Naive thymus-derived CD4-positive, alpha-beta T cell (primary cell): Measurements from ENCODE around the gene COLEC11. TPM values are rescaled to one million over a fixed set of nuclear protein-coding genes. Genes with fewer than 3 reads are reported as not detected.

Experiments
- ATAC-seq: fragments of 150-1000 bp; cut with Tn5 transposase; 2 replicates; pipeline ENCODE4 v1.10.0; 2021; ENCODE audit warnings: mild to moderate bottlenecking, moderate library complexity
- CTCF ChIA-PET: fragments of 350-600 bp; sonication (Branson Sonifier 250); formaldehyde crosslinking; loops from one replicate; lab custom pipeline; 2021; ENCODE audit warnings: antibody characterized with exemption; lab: Charles Lee
- POLR2A ChIA-PET: fragments of 350-600 bp; sonication (Branson Sonifier 250); formaldehyde crosslinking; loops from one replicate; lab custom pipeline; 2021; ENCODE audit warnings: antibody characterized with exemption, inconsistent platforms; lab: Charles Lee
- DNase-seq, 9 donors: peaks; one replicate each; pipeline versions ENCODE4 v3.0.0 to v3.0.0-alpha.2; 2020 to 2022; ENCODE audit warnings: mixed read lengths in 1 of 9
- H3K27ac ChIP-seq: one replicate; pipeline ENCODE4 v1.7.0; 2013; ENCODE audit warnings: mild to moderate bottlenecking, low read depth, low read length, moderate library complexity
- H3K27me3 ChIP-seq, 2 donors: one replicate each; pipeline ENCODE4 v1.7.0; 2013; ENCODE audit warnings: low read length in 2 of 2, mild to moderate bottlenecking in 2 of 2, moderate library complexity in 2 of 2; ENCODE audit not compliant: control insufficient read depth in 2 of 2, insufficient read depth in 2 of 2
- H3K36me3 ChIP-seq, 3 experiments: 1 replicate in 2 of 3; 2 replicates in 1 of 3; pipeline ENCODE4 v1.7.0; 2013; ENCODE audit warnings: low read length in 3 of 3, mild to moderate bottlenecking in 3 of 3, moderate library complexity in 1 of 3; ENCODE audit not compliant: insufficient read depth in 3 of 3, control insufficient read depth in 2 of 3
- H3K4me1 ChIP-seq, 2 donors: one replicate each; pipeline ENCODE4 v1.7.0; 2013; ENCODE audit warnings: low read length in 2 of 2, mild to moderate bottlenecking in 2 of 2, moderate library complexity in 1 of 2; ENCODE audit not compliant: control insufficient read depth in 2 of 2, insufficient read depth in 2 of 2
- H3K4me3 ChIP-seq: 2 replicates; pipeline ENCODE4 v1.7.0; 2013; ENCODE audit warnings: mild to moderate bottlenecking, low read length
- H3K9me3 ChIP-seq, 3 experiments: 1 replicate in 2 of 3; 2 replicates in 1 of 3; pipeline ENCODE4 v1.7.0; 2013; ENCODE audit warnings: low read length in 3 of 3; ENCODE audit not compliant: control insufficient read depth in 2 of 3
- H3K27ac Mint-ChIP-seq, 9 donors: one replicate each; pipeline ENCODE4 v1.8.0; 2020 to 2022; ENCODE audit warnings: mixed read lengths in 9 of 9, mild to moderate bottlenecking in 8 of 9, moderate library complexity in 5 of 9, inconsistent platforms in 2 of 9
- H3K27me3 Mint-ChIP-seq, 5 donors: one replicate each; pipeline ENCODE4 v1.8.0; 2021 to 2022; ENCODE audit warnings: mixed read lengths in 5 of 5, mild to moderate bottlenecking in 1 of 5
- H3K36me3 Mint-ChIP-seq, 5 donors: one replicate each; pipeline ENCODE4 v1.8.0; 2020 to 2022; ENCODE audit warnings: mixed read lengths in 5 of 5, mild to moderate bottlenecking in 3 of 5, inconsistent platforms in 1 of 5
- H3K4me1 Mint-ChIP-seq, 7 donors: one replicate each; pipeline ENCODE4 v1.8.0; 2020 to 2022; ENCODE audit warnings: mixed read lengths in 7 of 7, mild to moderate bottlenecking in 3 of 7, inconsistent platforms in 1 of 7
- H3K4me3 Mint-ChIP-seq, 10 donors: one replicate each; pipeline ENCODE4 v1.8.0; 2020 to 2022; ENCODE audit warnings: mild to moderate bottlenecking in 10 of 10, mixed read lengths in 10 of 10, moderate library complexity in 6 of 10, inconsistent platforms in 2 of 10
- H3K9me3 Mint-ChIP-seq, 11 donors: one replicate each; pipeline ENCODE4 v1.8.0; 2020 to 2022; ENCODE audit warnings: mixed read lengths in 11 of 11, mild to moderate bottlenecking in 4 of 11, inconsistent platforms in 1 of 11, moderate library complexity in 1 of 11
- intact Hi-C, 2 donors: fragments of 100-400 bp; cut with micrococcal nuclease; formaldehyde crosslinking; loops; one replicate each; pipeline ENCODE4 v1.15.1; 2023
- polyA plus RNA-seq, 2 donors: library from polyadenylated mRNA; unstranded; fragments of 300-500 nt; fragmentation: Illumina TruSeq; gene quantifications; one replicate each; pipeline ENCODE4 v1.2.3, GENCODE V29; 2021
- total RNA-seq, 6 experiments: library from RNA in 5 of 6; stranded (reverse) in 5 of 6; gene quantifications; 1 replicate in 5 of 6; 2 replicates in 1 of 6; pipeline ENCODE4 v1.2.3 and lab custom pipeline; 2021 to 2026

The COLEC11 gene
- total and polyA plus RNA-seq, 7 experiments from 2014 or later = 0.46 to 0.48 TPM; not detected in 5

GRCh38 chr2:3637692-3638455 lies 43.0 kb downstream of the COLEC11 start:
- Histone ChIP-seq H3K27me3 (no peaks in the 10 kb centered on the region), H3K36me3 (no peaks in the 10 kb centered on the region), H3K4me1 (no peaks in the 10 kb centered on the region), H3K4me3 (no peak overlapping the region), H3K27ac (no peak overlapping the region), H3K9me3 (no peaks in the 10 kb centered on the region)
- peak in 1 of 9 donors; percentile 20 for DNase-seq
- intact Hi-C loops = no loop called here
- POLR2A ChIA-PET = no interaction called here
- CTCF ChIA-PET = interaction anchor here (0.6 kb wide), 1 partner anchor 170 kb away, joined by 3 read pairs; no protein-coding TSS in a partner anchor
- Mint-ChIP-seq H3K27ac (no peak overlapping the region), H3K9me3 (no peaks in the 10 kb centered on the region), H3K4me3 (no peak overlapping the region), H3K27me3 (peaks cover 0 to 10% (median 0%) of the 10 kb centered on the region in 5 donors), H3K4me1 (no peaks in the 10 kb centered on the region), H3K36me3 (no peaks in the 10 kb centered on the region)
- ATAC-seq = no peak

- CTCF ChIA-PET = interaction anchor here (0.6 kb wide), 1 partner anchor 171 kb away, joined by 3 read pairs; no protein-coding TSS in a partner anchor
- peak in 1 of 9 donors; percentile 17 for DNase-seq
- H3K27ac Mint-ChIP-seq = no peak overlapping the region
Measured at GRCh38 chr2:3638456-3638810, 43.5 kb downstream of the COLEC11 start.

GRCh38 chr2:3639015-3639630 lies 44.2 kb downstream of the COLEC11 start:
- Mint-ChIP-seq H3K4me3 (no peak overlapping the region), H3K27me3 (peaks cover 0 to 10% (median 0%) of the 10 kb centered on the region in 5 donors), H3K36me3 (no peaks in the 10 kb centered on the region), H3K27ac (no peak overlapping the region), H3K9me3 (no peaks in the 10 kb centered on the region), H3K4me1 (no peaks in the 10 kb centered on the region)
- POLR2A ChIA-PET = no interaction called here
- no peak overlapping the region for H3K4me3 ChIP-seq
- H3K27me3 ChIP-seq = no peaks in the 10 kb centered on the region
- no peaks in the 10 kb centered on the region for H3K9me3 ChIP-seq
- H3K36me3 ChIP-seq = no peaks in the 10 kb centered on the region
- intact Hi-C loops = no loop called here
- CTCF ChIA-PET = no interaction called here
- H3K27ac ChIP-seq = no peak overlapping the region
- ATAC-seq (no peak), DNase-seq (peak in 1 of 9 donors; percentile 10)
- no peaks in the 10 kb centered on the region for H3K4me1 ChIP-seq

More at GRCh38 chr2:3638456-3638810, 43.5 kb downstream of the COLEC11 start:
- Histone ChIP-seq H3K9me3 (no peaks in the 10 kb centered on the region), H3K4me1 (no peaks in the 10 kb centered on the region), H3K36me3 (no peaks in the 10 kb centered on the region), H3K27ac (no peak overlapping the region), H3K27me3 (no peaks in the 10 kb centered on the region), H3K4me3 (no peak overlapping the region)
- H3K9me3 Mint-ChIP-seq = no peaks in the 10 kb centered on the region
- no peak overlapping the region for H3K4me3 Mint-ChIP-seq
- peaks cover 0 to 10% (median 0%) of the 10 kb centered on the region in 5 donors for H3K27me3 Mint-ChIP-seq
- H3K36me3 Mint-ChIP-seq = no peaks in the 10 kb centered on the region
- intact Hi-C loops = no loop called here
- POLR2A ChIA-PET = no interaction called here
- ATAC-seq = no peak
- no peaks in the 10 kb centered on the region for H3K4me1 Mint-ChIP-seq

GRCh38 chr2:3639653-3640052 lies 44.7 kb downstream of the COLEC11 start:
- no peaks in the 10 kb centered on the region for H3K36me3 Mint-ChIP-seq
- no peaks in the 10 kb centered on the region for H3K4me1 Mint-ChIP-seq
- intact Hi-C loops = no loop called here
- peaks cover 0 to 10% (median 0%) of the 10 kb centered on the region in 5 donors for H3K27me3 Mint-ChIP-seq
- H3K36me3 ChIP-seq = no peaks in the 10 kb centered on the region
- no peaks in the 10 kb centered on the region for H3K4me1 ChIP-seq
- CTCF ChIA-PET = no interaction called here
- no peak overlapping the region for H3K27ac Mint-ChIP-seq
- no peak overlapping the region for H3K4me3 Mint-ChIP-seq
- H3K27me3 ChIP-seq = no peaks in the 10 kb centered on the region
- ATAC-seq = no peak
- no peak for DNase-seq
- no peaks in the 10 kb centered on the region for H3K9me3 ChIP-seq
- no peak overlapping the region for H3K27ac ChIP-seq
- POLR2A ChIA-PET = no interaction called here
- no peaks in the 10 kb centered on the region for H3K9me3 Mint-ChIP-seq
- no peak overlapping the region for H3K4me3 ChIP-seq

- ChIA-PET POLR2A (no interaction called here), CTCF (interaction anchor here (1.1 kb wide), 1 partner anchor 10 kb away, joined by 3 read pairs; no protein-coding TSS in a partner anchor)
- Histone ChIP-seq H3K4me1 (no peaks in the 10 kb centered on the region), H3K27ac (no peak overlapping the region), H3K27me3 (no peaks in the 10 kb centered on the region), H3K4me3 (no peak overlapping the region), H3K36me3 (no peaks in the 10 kb centered on the region), H3K9me3 (no peaks in the 10 kb centered on the region)
- ATAC-seq (no peak), DNase-seq (no peak)
- H3K27me3 Mint-ChIP-seq = peaks cover 0 to 3% (median 0%) of the 10 kb centered on the region in 5 donors
- intact Hi-C loops = no loop called here
- no peaks in the 10 kb centered on the region for H3K9me3 Mint-ChIP-seq
- no peak overlapping the region for H3K4me3 Mint-ChIP-seq
- no peaks in the 10 kb centered on the region for H3K36me3 Mint-ChIP-seq
- no peaks in the 10 kb centered on the region for H3K4me1 Mint-ChIP-seq
- no peak overlapping the region for H3K27ac Mint-ChIP-seq
Measured at GRCh38 chr2:3641181-3641580, 46.3 kb downstream of the COLEC11 start.

- H3K27me3 Mint-ChIP-seq = no peaks in the 10 kb centered on the region
- no peaks in the 10 kb centered on the region for H3K4me1 ChIP-seq
- no peaks in the 10 kb centered on the region for H3K36me3 ChIP-seq
- no peak overlapping the region for H3K4me3 ChIP-seq
- no peaks in the 10 kb centered on the region for H3K9me3 ChIP-seq
- DNase-seq = no peak
- H3K27me3 ChIP-seq = no peaks in the 10 kb centered on the region
- H3K27ac Mint-ChIP-seq = no peak overlapping the region
- ChIA-PET POLR2A (no interaction called here), CTCF (interaction anchor here (0.8 to 1.1 kb wide), 2 partner anchors 9 to 10 kb away, joined by 3 read pairs; no protein-coding TSS in a partner anchor)
- no peaks in the 10 kb centered on the region for H3K4me1 Mint-ChIP-seq
- ATAC-seq = no peak
- no peak overlapping the region for H3K27ac ChIP-seq
- H3K36me3 Mint-ChIP-seq = no peaks in the 10 kb centered on the region
- H3K4me3 Mint-ChIP-seq = no peak overlapping the region
- no peaks in the 10 kb centered on the region for H3K9me3 Mint-ChIP-seq
- intact Hi-C loops = no loop called here
Measured at GRCh38 chr2:3641841-3642421, 47.0 kb downstream of the COLEC11 start.
